Astrocyte (in vitro differentiated cells and primary cell): ENCODE measurements around the gene TRPM4. TPM values are rescaled to one million over a fixed set of nuclear protein-coding genes. Genes with fewer than 3 reads are reported as not detected.
A peak's percentile ranks its signal among the peaks of the same experiment; 100 is the strongest.

ENCODE experiments used
- DNase-seq: peaks from one replicate; pipeline ENCODE4 v3.0.0-alpha.2; 2010; ENCODE audit warnings: low read depth
- FAIRE-seq: peaks from 2 replicates; lab custom pipeline; 2011; peaks lifted over from hg19 to GRCh38; lab: Jason Lieb, UNC
- H2AFZ ChIP-seq: 2 replicates; pipeline ENCODE4 v1.6.0; 2012; ENCODE audit warnings: low read depth, low read length, inconsistent platforms
- H3K27ac ChIP-seq: 2 replicates; pipeline ENCODE4 v1.5.1; 2011; ENCODE audit warnings: low read depth, low read length, inconsistent platforms
- H3K27me3 ChIP-seq: 2 replicates; pipeline ENCODE4 v1.6.0; 2011; ENCODE audit warnings: low read length, inconsistent platforms; ENCODE audit not compliant: insufficient read depth
- H3K36me3 ChIP-seq: 2 replicates; pipeline ENCODE4 v1.5.1; 2011; ENCODE audit warnings: low read length, inconsistent platforms; ENCODE audit not compliant: insufficient read depth
- H3K4me1 ChIP-seq: 2 replicates; pipeline ENCODE4 v1.5.1; 2011; ENCODE audit warnings: low read length, inconsistent platforms; ENCODE audit not compliant: insufficient read depth
- H3K4me2 ChIP-seq: 2 replicates; pipeline ENCODE4 v1.6.0; 2012; ENCODE audit warnings: low read length, inconsistent platforms
- H3K4me3 ChIP-seq: 2 replicates; pipeline ENCODE4 v1.5.1; 2011; ENCODE audit warnings: low read depth, mild to moderate bottlenecking, low read length, inconsistent platforms; ENCODE audit not compliant: insufficient read depth
- H3K79me2 ChIP-seq: 2 replicates; pipeline ENCODE4 v1.6.0; 2012; ENCODE audit warnings: mild to moderate bottlenecking, low read length, inconsistent platforms; ENCODE audit not compliant: insufficient read depth
- H3K9ac ChIP-seq: 2 replicates; pipeline ENCODE4 v1.6.0; 2012; ENCODE audit warnings: mild to moderate bottlenecking, low read length, inconsistent platforms
- H3K9me3 ChIP-seq: 2 replicates; pipeline ENCODE4 v1.5.1; 2012; ENCODE audit warnings: low read depth, mild to moderate bottlenecking, low read length, inconsistent platforms; ENCODE audit not compliant: insufficient read depth
- H4K20me1 ChIP-seq: 2 replicates; pipeline ENCODE4 v1.6.0; 2012; ENCODE audit warnings: low read length, inconsistent platforms; ENCODE audit not compliant: insufficient read depth
- H3K27ac Mint-ChIP-seq: one replicate; pipeline ENCODE4 v1.8.0; 2021; ENCODE audit warnings: mild to moderate bottlenecking, mixed read lengths; ENCODE audit not compliant: unreplicated experiment
- H3K27me3 Mint-ChIP-seq: one replicate; pipeline ENCODE4 v1.8.0; 2021; ENCODE audit warnings: low read depth, mixed read lengths; ENCODE audit not compliant: unreplicated experiment
- H3K36me3 Mint-ChIP-seq: one replicate; pipeline ENCODE4 v1.8.0; 2021; ENCODE audit warnings: low read depth, mixed read lengths; ENCODE audit not compliant: unreplicated experiment
- H3K4me1 Mint-ChIP-seq: one replicate; pipeline ENCODE4 v1.8.0; 2021; ENCODE audit warnings: low read depth, mixed read lengths; ENCODE audit not compliant: unreplicated experiment
- H3K4me3 Mint-ChIP-seq: one replicate; pipeline ENCODE4 v1.8.0; 2021; ENCODE audit warnings: mild to moderate bottlenecking, moderate library complexity, mixed read lengths; ENCODE audit not compliant: unreplicated experiment
- H3K9me3 Mint-ChIP-seq: one replicate; pipeline ENCODE4 v1.8.0; 2021; ENCODE audit warnings: mild to moderate bottlenecking, mixed read lengths; ENCODE audit not compliant: unreplicated experiment
- CTCF ChIP-seq: IDR thresholded peaks from 2 replicates; pipeline ENCODE4 v1.5.1; 2011; ENCODE audit warnings: low read depth, mild to moderate bottlenecking, inconsistent platforms, low read length, moderate library complexity; ENCODE audit not compliant: insufficient read depth
- EZH2 ChIP-seq: IDR thresholded peaks from 2 replicates; pipeline ENCODE4 v1.6.1; 2012; ENCODE audit warnings: mild to moderate bottlenecking, low read length, inconsistent platforms; ENCODE audit not compliant: insufficient read depth
- total RNA-seq: library from RNA; stranded (reverse); gene quantifications from 2 replicates; pipeline ENCODE4 v1.2.1, GENCODE V29; 2021

Gene TRPM4
- total RNA-seq, 1 donor from 2014 or later = 26.3 TPM

GRCh38 chr19:49155820-49156346 is 1.7 kb upstream of the TRPM4 start:
- no peak overlapping the region for H3K4me3 ChIP-seq
- H3K9me3 ChIP-seq = no peaks in the 10 kb centered on the region
- FAIRE-seq = no peak
- peaks cover 11% of the 10 kb centered on the region for H3K79me2 ChIP-seq
- no peaks in the 10 kb centered on the region for H3K36me3 ChIP-seq
- H3K4me1 ChIP-seq = peaks cover 10% of the 10 kb centered on the region
- TF ChIP-seq EZH2 (no peak), CTCF (no peak)
- Mint-ChIP-seq H3K27ac (peak overlapping the region; percentile 73), H3K36me3 (peaks cover 13% of the 10 kb centered on the region), H3K27me3 (peaks cover 36% of the 10 kb centered on the region), H3K4me3 (peak overlapping the region; percentile 27), H3K4me1 (no peaks in the 10 kb centered on the region), H3K9me3 (peaks cover 19% of the 10 kb centered on the region)
- H3K27me3 ChIP-seq = peaks cover 2% of the 10 kb centered on the region
- no peak overlapping the region for H3K4me2 ChIP-seq
- H3K27ac ChIP-seq = no peak overlapping the region
- H3K9ac ChIP-seq = no peak overlapping the region
- DNase-seq = no peak
- H4K20me1 ChIP-seq = peaks cover 23% of the 10 kb centered on the region
- H2AFZ ChIP-seq = no peak overlapping the region

GRCh38 chr19:49160450-49161189 is 3.0 kb downstream of the TRPM4 start:
- Histone ChIP-seq H3K4me3 (no peak overlapping the region), H4K20me1 (peaks cover 47% of the 10 kb centered on the region), H3K36me3 (no peaks in the 10 kb centered on the region), H3K27ac (no peak overlapping the region), H3K79me2 (peaks cover 11% of the 10 kb centered on the region), H3K4me1 (peaks cover 24% of the 10 kb centered on the region), H3K27me3 (peaks cover 4% of the 10 kb centered on the region), H3K9me3 (no peaks in the 10 kb centered on the region), H3K9ac (no peak overlapping the region), H3K4me2 (no peak overlapping the region), H2AFZ (no peak overlapping the region)
- Mint-ChIP-seq H3K4me1 (no peaks in the 10 kb centered on the region), H3K36me3 (peaks cover 13% of the 10 kb centered on the region), H3K9me3 (no peaks in the 10 kb centered on the region), H3K27me3 (peaks cover 7% of the 10 kb centered on the region), H3K4me3 (no peak overlapping the region), H3K27ac (no peak overlapping the region)
- FAIRE-seq = no peak
- TF ChIP-seq EZH2 (no peak), CTCF (no peak)
- DNase-seq = no peak

GRCh38 chr19:49161987-49162386 is 4.4 kb downstream of the TRPM4 start:
- H3K27ac Mint-ChIP-seq = no peak overlapping the region
- H2AFZ ChIP-seq = no peak overlapping the region
- peak overlapping the region; percentile 27 for H3K4me3 Mint-ChIP-seq

More at GRCh38 chr19:49161987-49162386, 4.4 kb downstream of the TRPM4 start:
- Histone ChIP-seq H3K79me2 (peaks cover 11% of the 10 kb centered on the region), H3K27me3 (peaks cover 4% of the 10 kb centered on the region), H4K20me1 (peaks cover 53% of the 10 kb centered on the region), H3K4me2 (peak overlapping the region; percentile 50), H3K9ac (no peak overlapping the region), H3K9me3 (no peaks in the 10 kb centered on the region), H3K36me3 (no peaks in the 10 kb centered on the region), H3K27ac (no peak overlapping the region), H3K4me3 (no peak overlapping the region), H3K4me1 (peaks cover 26% of the 10 kb centered on the region)
- TF ChIP-seq EZH2 = no peak
- no peak for TF ChIP-seq CTCF
- H3K36me3 Mint-ChIP-seq = peaks cover 12% of the 10 kb centered on the region
- no peaks in the 10 kb centered on the region for H3K9me3 Mint-ChIP-seq
- no peak for FAIRE-seq
- DNase-seq = peak; percentile 29
- H3K27me3 Mint-ChIP-seq = no peaks in the 10 kb centered on the region
- H3K4me1 Mint-ChIP-seq = no peaks in the 10 kb centered on the region
